Fibroblast of lung (primary cell): ENCODE measurements around the gene AKR1C3. TPM values are rescaled to one million over a fixed set of nuclear protein-coding genes. Genes with fewer than 3 reads are reported as not detected.

ENCODE experiments used
- DNase-seq, 2 donors: peaks; one replicate each; pipeline versions ENCODE4 v3.0.0 to v3.0.0-alpha.2; 2010; ENCODE audit warnings: low read depth in 2 of 2
- H2AFZ ChIP-seq: 2 replicates; pipeline ENCODE4 v1.5.1; 2012; ENCODE audit warnings: low read length, control low read depth, inconsistent platforms
- H3K27ac ChIP-seq: 2 replicates; pipeline ENCODE4 v1.5.1; 2011; ENCODE audit warnings: low read length, control low read depth; ENCODE audit not compliant: insufficient read depth
- H3K27me3 ChIP-seq: 2 replicates; pipeline ENCODE4 v1.5.1; 2011; ENCODE audit warnings: mild to moderate bottlenecking, low read length; ENCODE audit not compliant: control insufficient read depth, insufficient read depth
- H3K36me3 ChIP-seq: 2 replicates; pipeline ENCODE4 v1.5.1; 2011; ENCODE audit warnings: low read length; ENCODE audit not compliant: control insufficient read depth, insufficient read depth
- H3K4me1 ChIP-seq: 2 replicates; pipeline ENCODE4 v1.5.1; 2011; ENCODE audit warnings: low read length; ENCODE audit not compliant: control insufficient read depth, insufficient read depth; ENCODE audit errors: extremely low read depth
- H3K4me2 ChIP-seq: 2 replicates; pipeline ENCODE4 v1.5.1; 2011; ENCODE audit warnings: low read length, control low read depth; ENCODE audit not compliant: insufficient read depth; ENCODE audit errors: extremely low read depth
- H3K4me3 ChIP-seq, 4 experiments: fragments of 200-600 bp in 1 of 4; sonication (generic) in 1 of 4; replicated peaks in 1 of 4; 2 replicates each; pipeline ENCODE4 v1.5.1; 2011 to 2016; ENCODE audit warnings: low read length in 4 of 4, low read depth in 3 of 4, mild to moderate bottlenecking in 3 of 4, control low read depth in 2 of 4, inconsistent platforms in 1 of 4, mixed read lengths in 1 of 4; ENCODE audit not compliant: insufficient read depth in 1 of 4; ENCODE audit errors: control extremely low read depth in 1 of 4
- H3K79me2 ChIP-seq: 2 replicates; pipeline ENCODE4 v1.5.1; 2012; ENCODE audit warnings: mild to moderate bottlenecking, low read length, inconsistent platforms; ENCODE audit not compliant: control insufficient read depth, insufficient read depth
- H3K9ac ChIP-seq: 2 replicates; pipeline ENCODE4 v1.5.1; 2011; ENCODE audit warnings: mild to moderate bottlenecking, low read length, control low read depth; ENCODE audit not compliant: insufficient read depth
- H3K9me3 ChIP-seq: 2 replicates; pipeline ENCODE4 v1.5.1; 2012; ENCODE audit warnings: low read depth, low read length; ENCODE audit not compliant: control insufficient read depth, insufficient read depth
- H4K20me1 ChIP-seq: 2 replicates; pipeline ENCODE4 v1.5.1; 2011; ENCODE audit warnings: low read length; ENCODE audit not compliant: control insufficient read depth, insufficient read depth; ENCODE audit errors: extremely low read depth
- EZH2 ChIP-seq: IDR thresholded peaks from 2 replicates; pipeline ENCODE4 v1.5.1; 2012; ENCODE audit warnings: low read length, control low read depth, mild to moderate bottlenecking; ENCODE audit errors: missing control alignments
- polyA plus RNA-seq, 2 donors: library from polyadenylated mRNA; depleted of rRNA in 1 of 2; stranded (reverse) in 1 of 2; unstranded in 1 of 2; fragments of >200 nt; gene quantifications; 2 replicates each; pipeline ENCODE4 v1.2.1, GENCODE V29; 2011 to 2012; ENCODE audit warnings: missing spikeins in 1 of 2
- total RNA-seq: library from RNA; depleted of rRNA; stranded (reverse); fragments of >200 nt; gene quantifications from 2 replicates; pipeline ENCODE4 v1.2.1, GENCODE V29; 2014
- TF ChIP-seq, protein P1 (sequence below), 2 donors: IDR thresholded peaks in 1 of 2; conservative IDR thresholded peaks in 1 of 2; 1 replicate in 1 of 2; 2 replicates in 1 of 2; pipeline ENCODE4 v1.5.1; 2011 to 2012; ENCODE audit warnings: low read length in 2 of 2, control low read depth in 1 of 2, inconsistent platforms in 1 of 2, low read depth in 1 of 2, mild to moderate bottlenecking in 1 of 2

The AKR1C3 gene
- total and polyA plus RNA-seq, 2 donors (not counting 1 experiment from before 2014, with no cell fraction given): 36.3 to 44.3 TPM

DNA sequence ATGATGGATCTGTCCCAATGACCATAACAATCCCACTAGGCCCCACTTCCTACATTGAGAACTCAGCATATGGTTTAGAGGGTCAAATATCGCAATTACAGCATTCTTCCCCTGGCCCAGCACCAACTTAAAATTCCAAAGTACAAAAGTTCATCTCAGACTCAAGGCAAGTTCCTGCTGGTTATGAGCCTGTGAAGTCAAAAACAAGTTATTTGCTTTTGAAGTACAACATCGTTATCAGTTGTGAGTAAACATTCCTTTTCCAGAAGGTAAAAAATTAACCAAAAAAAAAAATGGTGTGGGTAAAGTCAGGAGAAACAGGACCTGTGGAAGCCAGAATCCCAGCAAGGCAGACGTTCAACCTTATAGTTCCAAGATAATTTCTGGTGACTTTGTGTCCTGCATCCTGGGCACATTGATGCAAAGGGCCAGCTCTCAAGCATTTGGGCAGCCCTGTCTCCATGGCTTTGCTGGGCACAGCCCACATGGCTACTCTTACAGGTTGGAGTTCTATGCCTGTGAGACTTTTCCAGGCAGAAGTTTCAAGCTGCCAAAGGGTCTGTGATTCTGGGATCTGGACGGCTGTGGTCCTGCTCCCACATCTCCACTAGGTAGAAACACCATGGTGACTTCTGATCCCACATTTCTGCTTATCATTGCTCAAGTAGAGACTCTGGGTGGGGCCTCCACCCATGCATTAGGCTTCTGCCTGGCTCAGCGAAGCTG, 53.2 kb downstream of the AKR1C3 start:
- Histone ChIP-seq H4K20me1 (no peaks in the 10 kb centered on the region), H3K9me3 (no peaks in the 10 kb centered on the region), H3K36me3 (no peaks in the 10 kb centered on the region), H3K4me1 (no peaks in the 10 kb centered on the region), H3K4me2 (no peak overlapping the region), H3K9ac (no peak overlapping the region), H2AFZ (no peak overlapping the region), H3K27me3 (no peaks in the 10 kb centered on the region), H3K27ac (no peak overlapping the region), H3K4me3 (no peak overlapping the region), H3K79me2 (no peaks in the 10 kb centered on the region)
- TF ChIP-seq, protein P1, sequence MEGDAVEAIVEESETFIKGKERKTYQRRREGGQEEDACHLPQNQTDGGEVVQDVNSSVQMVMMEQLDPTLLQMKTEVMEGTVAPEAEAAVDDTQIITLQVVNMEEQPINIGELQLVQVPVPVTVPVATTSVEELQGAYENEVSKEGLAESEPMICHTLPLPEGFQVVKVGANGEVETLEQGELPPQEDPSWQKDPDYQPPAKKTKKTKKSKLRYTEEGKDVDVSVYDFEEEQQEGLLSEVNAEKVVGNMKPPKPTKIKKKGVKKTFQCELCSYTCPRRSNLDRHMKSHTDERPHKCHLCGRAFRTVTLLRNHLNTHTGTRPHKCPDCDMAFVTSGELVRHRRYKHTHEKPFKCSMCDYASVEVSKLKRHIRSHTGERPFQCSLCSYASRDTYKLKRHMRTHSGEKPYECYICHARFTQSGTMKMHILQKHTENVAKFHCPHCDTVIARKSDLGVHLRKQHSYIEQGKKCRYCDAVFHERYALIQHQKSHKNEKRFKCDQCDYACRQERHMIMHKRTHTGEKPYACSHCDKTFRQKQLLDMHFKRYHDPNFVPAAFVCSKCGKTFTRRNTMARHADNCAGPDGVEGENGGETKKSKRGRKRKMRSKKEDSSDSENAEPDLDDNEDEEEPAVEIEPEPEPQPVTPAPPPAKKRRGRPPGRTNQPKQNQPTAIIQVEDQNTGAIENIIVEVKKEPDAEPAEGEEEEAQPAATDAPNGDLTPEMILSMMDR (conservative IDR thresholded peaks at IDR 0.05 in 1 of 2, IDR thresholded peaks at IDR 0.05 in 1 of 2; ENCODE audit: low read depth in 1 of 2, low read length in 2 of 2): no peak
- no peak for TF ChIP-seq EZH2
- DNase-seq: no peak

DNA sequence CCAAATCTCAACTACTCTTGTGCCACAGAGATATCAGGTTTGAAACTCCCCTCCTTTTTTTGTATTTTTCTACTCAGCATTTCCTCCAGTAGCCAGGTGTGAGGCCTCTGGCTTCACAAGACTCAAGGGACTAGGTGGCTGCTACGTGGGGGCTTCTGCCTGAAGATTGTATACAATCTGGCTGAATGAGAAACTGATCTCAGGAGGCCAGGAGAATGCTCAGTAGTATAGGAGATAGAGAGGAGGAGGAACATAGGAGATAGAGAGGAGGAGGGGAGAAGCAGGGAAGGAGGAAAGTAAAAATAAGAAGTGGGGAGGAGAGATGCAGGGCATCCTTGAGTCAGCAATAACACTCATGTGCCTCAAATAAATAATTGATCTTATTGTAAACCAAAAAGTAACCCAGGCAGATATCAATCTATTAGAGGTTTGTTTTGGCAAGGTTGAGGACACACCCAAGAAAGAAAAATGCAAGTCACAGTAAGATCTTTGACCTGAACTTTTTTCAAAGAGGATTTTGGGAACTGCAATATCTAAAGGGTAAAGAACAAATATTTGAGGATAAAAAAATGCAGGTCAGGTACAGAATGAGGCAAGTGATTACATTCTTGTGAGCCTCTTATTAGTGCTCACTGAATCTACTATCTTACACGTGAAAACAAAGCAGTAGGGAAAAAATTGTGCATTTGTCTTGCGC, 53.9 kb downstream of the AKR1C3 start:
- Histone ChIP-seq H4K20me1 (no peaks in the 10 kb centered on the region), H2AFZ (no peak overlapping the region), H3K36me3 (no peaks in the 10 kb centered on the region), H3K4me3 (no peak overlapping the region), H3K79me2 (no peaks in the 10 kb centered on the region), H3K27ac (no peak overlapping the region), H3K4me2 (no peak overlapping the region), H3K9ac (no peak overlapping the region), H3K9me3 (no peaks in the 10 kb centered on the region), H3K27me3 (no peaks in the 10 kb centered on the region), H3K4me1 (no peaks in the 10 kb centered on the region)
- TF ChIP-seq, protein P1 (conservative IDR thresholded peaks at IDR 0.05 in 1 of 2, IDR thresholded peaks at IDR 0.05 in 1 of 2; ENCODE audit: low read depth in 1 of 2, low read length in 2 of 2): no peak
- TF ChIP-seq EZH2: no peak
- DNase-seq: no peak

DNA sequence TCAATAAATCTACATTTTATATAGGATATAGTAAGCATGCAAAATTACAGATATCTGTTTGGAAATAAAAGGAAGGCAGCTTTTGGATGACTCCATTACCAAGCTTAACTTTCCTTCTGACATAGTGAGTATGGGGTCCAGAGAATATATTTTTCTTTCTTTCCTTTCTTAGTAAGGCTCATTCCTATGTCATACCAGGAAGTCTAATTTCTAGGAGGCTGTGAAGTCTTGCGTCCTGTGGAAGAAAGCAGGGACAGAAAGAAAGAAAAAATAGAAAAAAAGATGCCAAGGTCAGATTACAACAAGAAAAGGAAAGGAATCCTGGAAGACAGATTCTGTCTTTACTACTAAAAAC, 54.4 kb downstream of the AKR1C3 start:
- H3K79me2 ChIP-seq: no peaks in the 10 kb centered on the region
- no peaks in the 10 kb centered on the region for H3K9me3 ChIP-seq
- H3K4me3 ChIP-seq: no peak overlapping the region
- TF ChIP-seq EZH2: no peak
- TF ChIP-seq, protein P1 (conservative IDR thresholded peaks at IDR 0.05 in 1 of 2, IDR thresholded peaks at IDR 0.05 in 1 of 2; ENCODE audit: low read depth in 1 of 2, low read length in 2 of 2): no peak
- H3K4me2 ChIP-seq: no peak overlapping the region
- no peak for DNase-seq
- no peak overlapping the region for H3K9ac ChIP-seq
- H3K4me1 ChIP-seq: no peaks in the 10 kb centered on the region
- no peaks in the 10 kb centered on the region for H3K27me3 ChIP-seq
- no peak overlapping the region for H3K27ac ChIP-seq
- no peaks in the 10 kb centered on the region for H3K36me3 ChIP-seq
- H2AFZ ChIP-seq: no peak overlapping the region
- no peaks in the 10 kb centered on the region for H4K20me1 ChIP-seq
